K562 (cell line): ENCODE data around the gene C2orf81. TPM values are rescaled to one million over a fixed set of nuclear protein-coding genes. Genes with fewer than 3 reads are reported as not detected.

Source experiments
- ATAC-seq: fragments of 200-7000 bp; cut with Tn5 transposase; 3 replicates; pipeline ENCODE4 v1.9.1; 2020; ENCODE audit warnings: moderate library complexity
- BruUV-seq: library from RNA; stranded (reverse); fragments of 400-500 nt; replicated peaks from 2 replicates; lab custom pipeline; 2021; lab: Mats Ljungman, UMichigan
- CTCF ChIA-PET: fragments of 300-600 bp; formaldehyde crosslinking; extraction: SDS; loops from one replicate; lab custom pipeline; 2021; ENCODE audit warnings: low intra/inter-chr PET ratio; lab: Yijun Ruan, JAX
- POLR2A ChIA-PET: fragments of 300-600, 350-650 bp; sonication (Branson Sonifier 250); formaldehyde crosslinking; extraction: SDS; loops from one replicate; lab custom pipeline; 2021; ENCODE audit warnings: antibody characterized with exemption, inconsistent platforms; lab: Yijun Ruan, JAX
- DNase-seq, 4 experiments: peaks; one replicate each; pipeline versions ENCODE4 v3.0.0 to v3.0.0-alpha.2; 2011 to 2018; ENCODE audit warnings: low spot score in 3 of 4, mixed read lengths in 3 of 4; ENCODE audit errors: extremely low read depth in 1 of 4
- FAIRE-seq: peaks from 2 replicates; lab custom pipeline; 2011; peaks lifted over from hg19 to GRCh38; lab: Jason Lieb, UNC
- H2AFZ ChIP-seq: 2 replicates; pipeline ENCODE4 v1.6.0; 2011; ENCODE audit warnings: low read depth, low read length, control low read depth, inconsistent platforms
- H3K27ac ChIP-seq: fragments of 200-600 bp; 3 replicates; pipeline ENCODE4 v1.8.0; 2011; ENCODE audit warnings: low read depth, mild to moderate bottlenecking, control low read depth, inconsistent platforms, low read length, moderate library complexity, mixed read lengths; ENCODE audit errors: extremely low read depth
- H3K27me3 ChIP-seq, 2 experiments: fragments of 300-600 bp in 1 of 2; 2 replicates in 1 of 2; 3 replicates in 1 of 2; pipeline versions ENCODE4 v1.6.0 to v1.8.0; 2011; ENCODE audit warnings: inconsistent platforms in 2 of 2, low read length in 2 of 2, mild to moderate bottlenecking in 1 of 2, mixed read lengths in 1 of 2, moderate library complexity in 1 of 2; ENCODE audit not compliant: control insufficient read depth in 2 of 2, insufficient read depth in 2 of 2
- H3K36me3 ChIP-seq: fragments of 300-600 bp; 3 replicates; pipeline ENCODE4 v1.8.0; 2011; ENCODE audit warnings: mild to moderate bottlenecking, low read length, inconsistent platforms; ENCODE audit not compliant: control insufficient read depth, insufficient read depth
- H3K4me1 ChIP-seq, 2 experiments: fragments of 200-600 bp in 1 of 2; replicated peaks in 1 of 2; 2 replicates in 1 of 2; 3 replicates in 1 of 2; pipeline versions ENCODE4 v1.5.1 to v1.8.0; 2011; ENCODE audit warnings: inconsistent platforms in 2 of 2, low read length in 2 of 2, mild to moderate bottlenecking in 1 of 2, mixed read lengths in 1 of 2, moderate library complexity in 1 of 2; ENCODE audit not compliant: control insufficient read depth in 2 of 2, insufficient read depth in 2 of 2
- H3K4me2 ChIP-seq: 2 replicates; pipeline ENCODE4 v1.6.1; 2011; ENCODE audit warnings: low read length, control low read depth, inconsistent platforms, mixed read lengths; ENCODE audit not compliant: insufficient read depth
- H3K4me3 ChIP-seq: fragments of 200-600 bp; sonication (generic), shearing (Covaris generic); 2 replicates; pipeline ENCODE4 v1.5.1; 2016; ENCODE audit warnings: control low read depth, inconsistent platforms
- H3K79me2 ChIP-seq: fragments of 200-600 bp; 3 replicates; pipeline ENCODE4 v1.8.0; 2011; ENCODE audit warnings: low read length, inconsistent platforms; ENCODE audit not compliant: control insufficient read depth, insufficient read depth
- H3K9ac ChIP-seq, 2 experiments: 2 replicates each; pipeline versions ENCODE4 v1.6.0 to v1.6.1; 2011; ENCODE audit warnings: low read depth in 2 of 2, low read length in 2 of 2, control low read depth in 1 of 2, inconsistent platforms in 1 of 2, mild to moderate bottlenecking in 1 of 2, mixed read lengths in 1 of 2; ENCODE audit not compliant: insufficient read depth in 1 of 2
- H3K9me1 ChIP-seq: one replicate; pipeline ENCODE4 v1.6.0; 2011; ENCODE audit warnings: inconsistent platforms, mild to moderate bottlenecking, low read length, moderate library complexity; ENCODE audit not compliant: control insufficient read depth, insufficient read depth
- H3K9me3 ChIP-seq: replicated peaks from 2 replicates; pipeline ENCODE4 v1.5.1; 2011; ENCODE audit warnings: low read depth, low read length, inconsistent platforms; ENCODE audit not compliant: control insufficient read depth, insufficient read depth
- H4K20me1 ChIP-seq: replicated peaks from 2 replicates; pipeline ENCODE4 v1.6.1; 2011; ENCODE audit warnings: low read length, inconsistent platforms, mixed read lengths; ENCODE audit not compliant: control insufficient read depth, insufficient read depth
- CBFA2T3 ChIP-seq: fragments of 450-650 bp; IDR thresholded peaks from 2 replicates; pipeline ENCODE4 v1.6.1; 2017
- DACH1 ChIP-seq: fragments of 450-650 bp; IDR thresholded peaks from 2 replicates; pipeline ENCODE4 v1.6.1; 2018; ENCODE audit not compliant: partially characterized antibody
- WGBS: fragments of 100-300 bp; shearing (Covaris generic); methylation state at CpG from one replicate; pipeline ENCODE4 v1.1.6; 2016; ENCODE audit warnings: low coverage, mixed read lengths; ENCODE audit not compliant: insufficient coverage; ENCODE audit errors: missing lambda C conversion rate; 5-methylcytosine and 5-hydroxymethylcytosine counted together
- in situ Hi-C: fragments of 300-500 bp; cut with MboI; formaldehyde crosslinking; loops from 4 replicates; pipeline ENCODE4 v1.15.0; 2018; ENCODE audit warnings: inconsistent platforms, mixed read lengths
- intact Hi-C: fragments of 100-400 bp; cut with micrococcal nuclease; formaldehyde crosslinking; loops from 2 replicates; pipeline ENCODE4 v1.14.2; 2022
- polyA plus RNA-seq, 8 experiments: library from polyadenylated mRNA; depleted of rRNA in 4 of 8; stranded (reverse) in 5 of 8; unstranded in 3 of 8; fragments of >200 nt; fragmentation: Nextera tagmentation in 2 of 8; fragmentation: Illumina TruSeq in 1 of 8; extraction: Ambion mirVana in 2 of 8; extraction: Trizol in 1 of 8; gene quantifications; 2 replicates each; pipeline versions ENCODE4 v1.2.1 to v1.2.3, GENCODE V29; 2011 to 2014; ENCODE audit warnings: inconsistent platforms in 1 of 8, missing spikeins in 1 of 8
- total RNA-seq, 7 experiments: library from RNA; depleted of rRNA in 6 of 7; stranded (reverse); fragments of >200 nt in 6 of 7; fragmentation: Illumina TruSeq in 2 of 7; extraction: Trizol in 2 of 7; gene quantifications; 2 replicates each; pipeline versions ENCODE4 v1.2.1 to v1.2.3, GENCODE V29; 2011 to 2021; ENCODE audit warnings: low replicate concordance in 1 of 7
- TF ChIP-seq, protein P1 (sequence below): fragments of 150-350 bp; IDR thresholded peaks from 2 replicates; pipeline ENCODE4 v1.6.1; 2014; ENCODE audit warnings: low read depth, mild to moderate bottlenecking, low read length, borderline replicate concordance

Gene C2orf81
- total and polyA plus RNA-seq, 9 of the 15 experiments (the other 6 are each of a cell fraction or from before 2014, with no cell fraction given), result 0.06 TPM; not detected in 8

DNA sequence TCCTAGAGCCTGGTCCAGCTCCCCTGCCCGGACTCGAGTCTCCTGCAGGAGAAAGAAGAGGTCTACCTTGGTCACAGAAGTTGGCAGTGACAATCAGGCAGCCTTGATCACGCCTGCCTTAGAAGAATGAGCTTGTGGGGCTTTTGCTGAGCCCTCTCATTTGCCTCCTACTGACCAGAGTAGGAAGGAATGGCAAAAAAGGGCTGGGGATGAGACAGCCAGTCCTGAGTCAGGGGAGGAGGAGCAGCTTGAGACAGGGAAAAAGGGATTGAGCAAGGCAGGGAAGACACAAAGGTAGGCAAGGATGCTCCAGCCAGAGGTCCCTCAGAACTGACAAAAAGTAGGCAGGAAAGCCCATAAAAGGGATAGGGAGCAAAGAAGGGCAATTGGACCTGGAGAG is 6.1 kb upstream of the C2orf81 start (continued):
- TF ChIP-seq, protein P1, sequence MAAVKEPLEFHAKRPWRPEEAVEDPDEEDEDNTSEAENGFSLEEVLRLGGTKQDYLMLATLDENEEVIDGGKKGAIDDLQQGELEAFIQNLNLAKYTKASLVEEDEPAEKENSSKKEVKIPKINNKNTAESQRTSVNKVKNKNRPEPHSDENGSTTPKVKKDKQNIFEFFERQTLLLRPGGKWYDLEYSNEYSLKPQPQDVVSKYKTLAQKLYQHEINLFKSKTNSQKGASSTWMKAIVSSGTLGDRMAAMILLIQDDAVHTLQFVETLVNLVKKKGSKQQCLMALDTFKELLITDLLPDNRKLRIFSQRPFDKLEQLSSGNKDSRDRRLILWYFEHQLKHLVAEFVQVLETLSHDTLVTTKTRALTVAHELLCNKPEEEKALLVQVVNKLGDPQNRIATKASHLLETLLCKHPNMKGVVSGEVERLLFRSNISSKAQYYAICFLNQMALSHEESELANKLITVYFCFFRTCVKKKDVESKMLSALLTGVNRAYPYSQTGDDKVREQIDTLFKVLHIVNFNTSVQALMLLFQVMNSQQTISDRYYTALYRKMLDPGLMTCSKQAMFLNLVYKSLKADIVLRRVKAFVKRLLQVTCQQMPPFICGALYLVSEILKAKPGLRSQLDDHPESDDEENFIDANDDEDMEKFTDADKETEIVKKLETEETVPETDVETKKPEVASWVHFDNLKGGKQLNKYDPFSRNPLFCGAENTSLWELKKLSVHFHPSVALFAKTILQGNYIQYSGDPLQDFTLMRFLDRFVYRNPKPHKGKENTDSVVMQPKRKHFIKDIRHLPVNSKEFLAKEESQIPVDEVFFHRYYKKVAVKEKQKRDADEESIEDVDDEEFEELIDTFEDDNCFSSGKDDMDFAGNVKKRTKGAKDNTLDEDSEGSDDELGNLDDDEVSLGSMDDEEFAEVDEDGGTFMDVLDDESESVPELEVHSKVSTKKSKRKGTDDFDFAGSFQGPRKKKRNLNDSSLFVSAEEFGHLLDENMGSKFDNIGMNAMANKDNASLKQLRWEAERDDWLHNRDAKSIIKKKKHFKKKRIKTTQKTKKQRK, result no peak

GRCh38 chr2:74426181-74426758 is 4.9 kb upstream of the C2orf81 start:
- intact Hi-C loops, result no loop called here
- Histone ChIP-seq H3K27ac (no peak overlapping the region), H3K4me3 (no peak overlapping the region), H2AFZ (no peak overlapping the region), H3K79me2 (no peaks in the 10 kb centered on the region), H3K36me3 (no peaks in the 10 kb centered on the region), H4K20me1 (no peaks in the 10 kb centered on the region), H3K9ac (peak overlapping the region in 1 of 2 experiments; percentile 36; a peak in 2 of 4 replicates), H3K9me3 (no peaks in the 10 kb centered on the region), H3K9me1 (no peaks in the 10 kb centered on the region), H3K27me3 (peaks cover 0 to 8% of the 10 kb centered on the region in 2 experiments; a peak in 2 of 5 replicates), H3K4me1 (peaks cover 0 to 25% of the 10 kb centered on the region in 2 experiments; a peak in 3 of 5 replicates), H3K4me2 (no peak overlapping the region)
- 32% methylated on average over 12 of the region's 14 CpGs for WGBS
- no peak for ATAC-seq
- in situ Hi-C loops, result no loop called here
- ChIA-PET CTCF (no interaction called here), POLR2A (interaction anchor here (2.1 kb wide), 1 partner anchor 14 kb away, joined by 5 read pairs; no protein-coding TSS in a partner anchor)
- peak in 2 of 4 experiments; percentile 39 to 40 for DNase-seq
- BruUV-seq, result no TSS peak
- TF ChIP-seq CBFA2T3, result 0 out of 2 replicates have a peak, but pooled peaks have one; percentile 35
- no peak for TF ChIP-seq DACH1
- FAIRE-seq, result no peak
